GM19035 (cell line): ENCODE measurements around the gene NBEAL1.
"Not testable (repeated sequence)": the region's sequence is repeated elsewhere in the genome, so short reads cannot be mapped to it uniquely, and the experiment has no call there.

Source experiments
- ATAC-seq: cut with Tn5 transposase; IDR thresholded peaks from one replicate; pipeline ENCODE4 v1.9.1; 2021; ENCODE audit not compliant: unreplicated experiment

NBEAL1 gene

GRCh38 chr2:203105996-203106395 lies 91.3 kb downstream of the NBEAL1 start:
- ATAC-seq, result no peak

- ATAC-seq, result not testable (repeated sequence)
These were observed 95.8 kb downstream of the NBEAL1 start for GRCh38 chr2:203110496-203110895.

- no peak for ATAC-seq
These were observed 97.7 kb downstream of the NBEAL1 start for GRCh38 chr2:203112342-203112741.

- not testable (repeated sequence) for ATAC-seq
These were observed 100.6 kb downstream of the NBEAL1 start for GRCh38 chr2:203115201-203115700.

- no peak for ATAC-seq
These were observed 107.8 kb downstream of the NBEAL1 start for GRCh38 chr2:203122317-203122986.

- no peak for ATAC-seq
These were observed 112.3 kb downstream of the NBEAL1 start for GRCh38 chr2:203126996-203127395.

- ATAC-seq, result no peak
These were observed 120.4 kb downstream of the NBEAL1 start for GRCh38 chr2:203135105-203135504.

- ATAC-seq, result no peak
These were observed 128.7 kb downstream of the NBEAL1 start for GRCh38 chr2:203143391-203143790.

GRCh38 chr2:203149194-203149593 lies 134.5 kb downstream of the NBEAL1 start:
- no peak for ATAC-seq

- no peak for ATAC-seq
These were observed 140.7 kb downstream of the NBEAL1 start for GRCh38 chr2:203155406-203155805.

GRCh38 chr2:203162722-203163121 lies 148.0 kb downstream of the NBEAL1 start:
- not testable (repeated sequence) for ATAC-seq

GRCh38 chr2:203164311-203164935 lies 149.7 kb downstream of the NBEAL1 start:
- no peak for ATAC-seq

GRCh38 chr2:203167751-203168150 lies 153.1 kb downstream of the NBEAL1 start:
- ATAC-seq, result no peak

- ATAC-seq, result no peak
These were observed 155.8 kb downstream of the NBEAL1 start for GRCh38 chr2:203170502-203170901.

- ATAC-seq, result no peak
These were observed 160.7 kb downstream of the NBEAL1 start for GRCh38 chr2:203175371-203175770.

- no peak for ATAC-seq
These were observed 162.7 kb downstream of the NBEAL1 start for GRCh38 chr2:203177361-203177760.

GRCh38 chr2:203185864-203186263 lies 171.2 kb downstream of the NBEAL1 start:
- ATAC-seq, result no peak

GRCh38 chr2:203190547-203190946 lies 175.9 kb downstream of the NBEAL1 start:
- ATAC-seq, result not testable (repeated sequence)

- not testable (repeated sequence) for ATAC-seq
These were observed 176.4 kb downstream of the NBEAL1 start for GRCh38 chr2:203191026-203191425.

GRCh38 chr2:203191961-203192360 lies 177.3 kb downstream of the NBEAL1 start:
- no peak for ATAC-seq

GRCh38 chr2:203195331-203196036 lies 180.8 kb downstream of the NBEAL1 start:
- ATAC-seq, result no peak

GRCh38 chr2:203200866-203201265 lies 186.2 kb downstream of the NBEAL1 start:
- no peak for ATAC-seq
